NCI-H2196 (cell line): ENCODE data around the gene POU2AF1.
"Not testable (repeated sequence)": the region's sequence is repeated elsewhere in the genome, so short reads cannot be mapped to it uniquely, and the experiment has no call there.

Experiments used
- DNase-seq: peaks from one replicate; lab custom pipeline; 2025; ENCODE audit not compliant: unreplicated experiment; lab: John Stamatoyannopoulos, UW

POU2AF1 gene

DNA sequence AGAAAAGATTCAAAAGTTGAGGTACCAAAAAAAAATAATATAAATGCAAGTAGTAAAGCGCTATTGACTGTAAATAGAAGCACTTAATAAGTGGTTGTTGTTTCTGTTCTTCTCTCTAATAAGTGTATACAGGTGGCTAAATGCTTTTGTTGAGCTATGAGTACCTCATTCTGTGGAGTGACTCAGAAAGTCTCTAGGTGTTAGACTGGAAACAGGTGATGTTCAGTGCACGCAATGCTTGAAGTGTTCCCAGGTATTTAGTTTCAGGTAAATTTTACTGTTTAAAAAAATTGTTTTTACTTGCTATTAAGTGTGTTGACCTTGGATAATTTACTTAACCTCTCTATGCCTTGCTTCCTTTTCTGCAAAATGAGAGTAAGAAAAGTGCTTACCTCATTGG is 56.5 kb downstream of the POU2AF1 start:
- DNase-seq = peak; percentile 28

DNA sequence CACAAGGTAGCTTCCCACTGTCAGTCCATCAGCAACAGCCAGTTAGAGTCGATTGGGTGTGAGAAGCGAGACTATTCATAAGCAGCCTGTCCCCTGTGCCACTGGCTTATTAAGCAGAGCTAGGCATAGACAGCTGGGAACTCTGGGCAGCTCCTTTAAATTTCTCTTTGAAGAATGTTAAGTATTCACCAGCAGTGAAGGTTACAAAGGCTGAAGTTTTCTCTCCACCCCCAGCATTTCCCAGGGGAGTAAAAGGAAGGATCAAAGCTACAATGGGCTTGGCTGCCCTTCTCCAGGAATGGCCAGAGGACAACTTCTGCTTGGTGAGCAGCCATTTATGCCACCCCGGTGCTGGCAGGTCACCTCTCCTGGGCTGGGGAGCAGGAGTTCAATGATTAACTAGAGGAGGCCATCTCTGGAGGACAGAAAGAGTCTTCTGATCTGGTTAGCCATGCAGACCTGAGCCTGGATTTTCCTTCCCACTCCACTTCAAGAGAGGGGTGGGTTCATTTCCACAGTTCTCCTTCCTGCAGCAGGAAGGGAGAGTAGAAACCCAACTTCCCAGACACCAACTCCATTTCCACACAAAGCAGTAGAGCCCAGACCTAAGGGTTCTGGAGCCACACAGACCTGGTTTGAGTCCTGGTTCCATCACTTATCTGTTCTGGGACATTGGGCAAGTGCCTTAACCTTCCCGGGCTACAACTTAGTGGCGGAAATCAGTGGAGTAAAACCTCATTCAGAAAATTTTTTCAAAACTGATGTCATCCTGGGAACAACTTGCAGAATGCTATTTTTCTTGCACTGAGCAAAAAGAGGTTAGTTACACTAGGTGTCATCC is 58.1 kb downstream of the POU2AF1 start:
- no peak for DNase-seq

DNA sequence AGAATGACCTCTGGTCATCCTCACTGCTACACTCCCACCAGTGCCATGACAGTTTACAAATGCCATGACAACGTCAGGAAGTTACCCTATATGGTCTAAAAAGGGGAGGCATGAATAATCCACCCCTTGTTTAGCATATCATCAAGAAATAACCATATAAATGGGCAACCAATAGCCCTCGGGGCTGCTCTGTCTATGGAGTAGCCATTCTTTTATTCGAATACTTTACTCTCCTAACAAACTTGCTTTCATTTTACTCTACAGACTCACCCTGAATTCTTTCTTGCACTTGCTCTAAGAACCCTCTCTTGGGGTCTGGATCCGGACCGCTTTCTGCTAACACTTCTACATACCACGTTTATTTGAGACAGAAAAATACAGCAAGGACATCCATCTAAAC is 58.9 kb downstream of the POU2AF1 start:
- not testable (repeated sequence) for DNase-seq

DNA sequence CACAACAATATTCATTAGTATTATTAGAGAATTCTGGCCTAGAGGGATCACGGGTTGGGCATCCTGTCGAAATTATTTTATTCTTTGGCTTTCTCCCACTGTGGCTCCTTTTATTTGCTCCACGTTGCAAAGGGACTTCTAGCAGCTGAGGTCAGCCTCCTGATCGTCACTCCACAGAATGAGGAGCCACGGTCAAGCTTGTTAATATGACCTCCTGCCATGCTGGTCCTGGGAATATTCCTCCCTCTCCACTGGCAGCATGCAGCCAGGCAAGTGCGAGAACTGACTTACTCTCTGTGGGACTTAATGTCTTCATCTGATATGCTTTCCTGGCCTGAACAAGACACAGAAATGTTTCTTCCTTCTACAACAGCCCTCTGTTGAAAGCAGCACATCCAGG is 59.8 kb downstream of the POU2AF1 start:
- DNase-seq = no peak

DNA sequence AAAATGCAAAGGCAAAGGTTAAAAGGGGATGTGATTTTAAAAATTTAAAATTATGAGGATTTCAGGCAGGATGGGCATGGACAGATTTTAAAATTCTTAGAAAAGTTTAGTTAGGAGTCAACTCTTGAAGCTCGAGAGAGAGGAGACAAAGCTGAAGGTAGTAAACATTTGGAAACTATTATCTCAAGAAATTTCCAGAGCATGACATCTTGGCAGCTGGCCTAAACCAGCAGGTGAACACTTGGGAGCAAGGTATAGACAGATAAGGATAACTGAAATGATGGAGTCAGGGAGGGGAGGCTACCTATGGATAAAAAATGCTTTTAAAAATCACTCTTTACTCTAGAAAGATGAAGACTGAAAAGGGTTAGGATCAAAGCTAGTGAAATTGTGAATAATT is 67.0 kb downstream of the POU2AF1 start:
- no peak for DNase-seq

DNA sequence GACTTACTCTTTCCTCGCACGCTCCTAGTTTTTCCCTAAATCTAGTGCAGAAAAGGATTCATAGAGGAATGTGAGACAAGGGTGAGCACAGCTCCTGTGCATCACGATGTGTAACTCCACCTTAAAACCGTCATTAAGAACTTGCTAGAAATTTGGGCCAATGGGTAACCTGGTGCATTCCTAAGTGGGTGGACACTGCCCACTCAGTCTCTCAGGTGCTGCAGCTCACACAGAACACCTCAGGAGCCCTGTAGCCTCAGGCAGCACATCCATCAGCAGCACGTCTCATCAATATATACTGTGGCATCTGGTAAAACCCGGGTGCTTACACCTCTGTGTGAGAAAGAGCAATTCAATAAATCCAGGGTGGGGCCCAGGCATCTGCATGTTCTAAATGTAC is 68.4 kb downstream of the POU2AF1 start:
- DNase-seq = no peak

DNA sequence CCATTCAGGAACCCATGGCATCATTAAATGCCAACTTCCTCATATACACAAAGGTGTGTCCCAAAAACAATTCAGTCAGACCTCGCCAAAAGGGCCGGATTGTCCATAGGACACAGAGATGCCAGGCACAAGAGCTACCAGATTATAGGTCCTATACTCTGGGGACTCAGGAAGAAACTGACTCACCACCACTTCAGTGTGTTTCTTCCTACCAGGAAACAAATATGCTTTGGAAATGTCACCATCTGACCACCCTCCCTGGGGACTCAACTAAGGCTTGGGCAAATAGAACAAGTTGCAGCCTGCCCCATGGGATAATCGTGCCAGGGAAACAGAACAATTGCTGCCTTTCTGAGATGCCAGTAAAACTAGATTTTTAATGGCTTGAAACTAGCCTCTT is 69.0 kb downstream of the POU2AF1 start:
- DNase-seq = peak; percentile 67

DNA sequence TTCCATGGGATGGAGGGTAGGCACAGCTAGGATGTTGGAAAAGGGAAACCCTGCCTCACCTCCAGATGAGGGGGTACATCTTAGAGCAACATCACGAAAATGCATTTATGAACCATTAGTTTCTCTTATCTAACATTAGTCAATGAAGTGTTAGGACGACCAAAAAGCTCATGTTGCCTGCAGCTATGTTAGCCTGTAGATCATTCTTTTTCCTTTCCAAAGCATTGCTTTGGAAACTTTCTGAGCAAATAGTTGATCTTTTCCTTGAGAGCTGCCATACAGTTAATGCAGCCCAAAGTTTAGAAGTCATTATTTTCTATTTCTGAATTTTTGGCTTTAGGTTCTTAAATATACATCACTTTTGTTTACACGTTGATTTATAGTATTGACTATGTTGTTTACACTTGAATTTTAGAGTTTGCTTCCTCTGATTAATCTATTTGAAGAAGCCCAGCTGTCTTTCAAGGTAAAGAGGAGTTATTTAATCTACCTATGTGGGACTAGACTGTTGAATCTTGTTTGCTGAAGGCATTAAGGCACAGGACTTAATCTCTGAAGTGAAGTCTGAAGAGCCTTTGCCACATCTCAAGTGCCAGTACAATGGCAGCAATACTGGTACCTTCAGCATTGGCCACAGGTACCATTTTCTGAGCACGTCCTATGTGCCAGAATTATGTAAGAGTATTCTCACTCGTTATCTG is 69.7 kb downstream of the POU2AF1 start:
- no peak for DNase-seq

DNA sequence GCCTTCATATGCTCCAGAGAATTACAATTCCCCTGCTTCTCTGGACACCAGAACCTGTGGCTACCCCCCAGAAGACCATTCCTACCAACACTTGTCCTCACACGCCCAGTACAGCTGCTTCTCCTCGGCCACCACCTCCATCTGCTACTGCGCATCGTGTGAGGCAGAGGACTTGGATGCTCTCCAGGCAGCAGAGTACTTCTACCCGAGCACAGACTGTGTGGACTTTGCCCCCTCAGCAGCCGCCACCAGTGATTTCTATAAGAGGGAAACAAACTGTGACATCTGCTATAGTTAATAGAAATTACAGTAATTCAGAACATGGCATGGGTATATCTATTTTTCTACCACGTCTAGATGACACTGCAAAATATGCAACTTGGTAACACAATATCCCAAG is 70.9 kb downstream of the POU2AF1 start:
- DNase-seq = peak; percentile 84

DNA sequence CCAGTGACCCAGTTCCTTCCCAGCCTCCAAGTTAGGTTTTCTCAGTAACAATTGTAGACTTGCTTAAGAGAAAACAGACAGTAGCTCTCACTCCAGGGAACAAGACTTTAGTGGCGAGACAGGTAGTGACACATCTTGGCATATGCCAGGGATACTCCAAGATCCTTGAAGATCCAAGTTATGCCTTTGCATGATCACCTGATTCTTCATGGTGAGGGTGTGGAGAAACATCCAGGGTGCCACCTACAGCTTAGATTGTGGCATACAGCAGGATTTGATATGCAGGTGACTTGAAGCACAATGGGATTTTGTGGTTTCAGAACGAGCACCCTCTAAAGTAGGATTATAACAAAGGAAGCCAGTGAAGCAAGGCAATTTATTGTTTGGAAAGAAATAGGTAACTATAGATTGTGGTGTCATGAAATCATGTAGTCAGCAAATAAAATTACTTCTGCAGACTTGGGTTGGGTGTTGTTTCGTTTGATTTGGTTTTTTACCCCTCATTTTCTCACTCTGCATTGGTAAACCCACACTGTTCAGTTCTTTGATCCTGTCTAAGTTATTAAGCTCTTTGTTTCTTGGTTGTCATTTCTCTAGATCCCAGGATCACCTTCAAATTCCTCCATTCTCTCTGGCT is 71.5 kb downstream of the POU2AF1 start:
- peak; percentile 60 for DNase-seq

DNA sequence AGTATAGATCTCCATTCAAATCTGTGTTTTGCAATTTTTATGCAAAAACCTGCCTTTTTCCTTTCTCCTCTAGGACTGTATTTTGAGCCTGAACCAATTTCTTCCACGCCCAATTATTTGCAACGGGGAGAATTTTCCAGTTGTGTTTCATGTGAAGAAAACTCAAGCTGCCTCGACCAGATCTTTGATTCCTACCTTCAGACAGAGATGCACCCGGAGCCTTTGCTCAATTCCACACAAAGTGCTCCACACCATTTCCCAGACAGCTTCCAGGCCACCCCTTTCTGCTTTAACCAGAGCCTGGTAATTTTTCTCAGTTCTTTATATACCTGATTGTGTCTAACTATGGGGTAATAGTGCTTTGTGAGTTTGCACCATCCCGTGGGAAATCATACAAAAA is 72.8 kb downstream of the POU2AF1 start:
- DNase-seq = no peak

DNA sequence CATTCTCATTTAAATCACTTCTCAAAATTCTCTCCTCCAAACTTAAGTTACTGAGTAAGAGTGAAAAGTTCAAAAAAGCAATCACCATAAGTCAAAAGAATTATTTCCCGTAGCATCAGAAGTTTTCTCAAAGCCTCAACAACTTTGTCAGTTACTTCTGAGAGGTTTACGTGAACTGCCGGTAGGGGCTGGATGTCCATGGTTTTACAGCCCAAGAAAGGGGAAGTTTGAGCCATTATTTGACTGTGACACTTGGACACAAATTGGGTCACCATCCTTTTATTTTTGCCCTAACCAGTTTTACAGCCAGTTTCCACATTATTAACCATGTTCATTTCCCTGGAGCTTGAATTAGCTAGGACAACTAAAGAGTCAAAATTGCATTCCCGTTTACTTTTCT is 73.2 kb downstream of the POU2AF1 start:
- no peak for DNase-seq

DNA sequence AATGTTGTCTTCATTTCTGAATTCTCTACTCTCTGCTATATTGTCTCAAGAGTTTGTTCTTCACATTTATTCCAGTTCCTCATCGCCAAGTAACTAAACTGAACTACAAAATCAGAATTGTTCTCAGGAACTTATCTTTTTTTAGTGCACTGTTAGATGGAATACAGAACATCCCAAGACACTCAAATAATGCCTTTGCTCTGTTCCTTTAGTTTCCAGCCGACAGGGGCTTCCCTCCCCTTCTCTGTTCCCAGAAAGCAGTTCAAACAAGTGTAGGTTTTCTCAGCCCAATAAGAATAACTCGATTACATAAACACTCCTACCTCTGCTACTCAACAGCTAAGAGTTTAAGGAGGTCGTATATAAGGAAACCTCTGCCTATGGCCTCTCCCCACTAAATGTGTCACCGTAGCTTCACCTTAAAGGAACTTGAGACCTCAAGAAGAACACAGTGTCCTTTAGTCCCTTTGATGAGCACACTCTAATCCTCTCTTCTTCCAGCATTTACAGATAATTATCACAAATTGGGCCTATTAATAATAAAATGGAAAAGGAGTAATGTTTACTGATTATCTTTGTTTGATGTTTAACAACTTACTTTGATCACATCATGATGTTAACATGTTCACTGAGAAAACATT is 73.8 kb downstream of the POU2AF1 start:
- no peak for DNase-seq

DNA sequence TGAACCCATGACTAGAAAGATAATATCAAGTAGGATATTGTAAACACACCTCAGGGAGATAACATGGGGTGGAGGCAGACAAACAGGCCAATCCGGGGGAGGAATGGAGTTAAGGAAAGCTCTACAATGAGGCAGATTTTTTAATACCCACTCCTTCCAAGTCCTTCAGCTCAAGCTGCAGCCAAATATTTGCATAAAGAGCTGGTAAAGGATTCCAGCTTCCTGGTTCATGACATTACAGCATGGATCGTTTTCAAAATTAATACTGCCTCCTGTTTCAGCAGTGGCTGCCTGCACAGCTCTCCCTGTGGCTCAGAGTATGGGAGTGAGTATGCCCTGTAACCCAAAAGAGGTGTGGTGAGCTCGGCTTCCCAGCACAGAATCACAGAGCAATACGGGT is 75.6 kb downstream of the POU2AF1 start:
- DNase-seq = peak; percentile 84

DNA sequence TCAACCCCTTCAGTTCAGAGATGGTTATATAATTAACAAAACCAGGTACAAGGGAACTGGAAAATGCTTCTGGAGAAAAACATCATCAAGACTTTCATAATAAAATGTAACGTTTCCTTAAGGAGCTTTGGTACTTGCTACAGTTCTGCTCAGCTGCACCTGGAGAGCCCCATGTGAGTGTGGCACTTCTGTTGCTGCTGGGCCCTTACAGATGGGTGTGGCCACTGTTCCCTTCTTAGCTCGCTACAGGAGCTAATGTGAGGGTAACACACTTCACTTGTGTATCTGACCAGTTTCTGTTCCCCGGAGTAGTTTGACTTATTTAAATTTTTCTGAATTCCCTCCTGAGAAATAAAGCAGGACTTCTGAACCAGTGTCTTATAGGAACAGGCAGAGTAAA is 76.8 kb downstream of the POU2AF1 start:
- no peak for DNase-seq
